A673 (cell line): Measurements from ENCODE around the gene STRIP1. TPM values are rescaled to one million over a fixed set of nuclear protein-coding genes. Genes with fewer than 3 reads are reported as not detected.

Experiments
- BruUV-seq: library from RNA; stranded (reverse); fragments of 400-500 nt; replicated peaks from 2 replicates; lab custom pipeline; 2021; lab: Mats Ljungman, UMichigan
- CTCF ChIA-PET: fragments of 300-600 bp; sonication (Branson Sonifier 250); formaldehyde crosslinking; loops from one replicate; lab custom pipeline; 2022; ENCODE audit warnings: antibody characterized with exemption; lab: Charles Lee
- POLR2A ChIA-PET: fragments of 300-600 bp; sonication (Branson Sonifier 250); formaldehyde crosslinking; loops from one replicate; lab custom pipeline; 2022; ENCODE audit warnings: antibody characterized with exemption; ENCODE audit not compliant: low non-redundant PET; lab: Charles Lee
- DNase-seq: peaks from one replicate; pipeline ENCODE4 v3.0.0-alpha.2; 2015; ENCODE audit warnings: low spot score
- H3K27ac ChIP-seq: fragments of 200-600 bp; sonication (generic); 2 replicates; pipeline ENCODE4 v1.5.1; 2016; ENCODE audit warnings: mixed run types, low read depth, mild to moderate bottlenecking, mixed read lengths, antibody characterized with exemption, low read length; ENCODE audit not compliant: poor library complexity, severe bottlenecking
- H3K27me3 ChIP-seq: fragments of 200-600 bp; sonication (generic); replicated peaks from 2 replicates; pipeline ENCODE4 v1.6.1; 2017; ENCODE audit warnings: mixed run types, low read depth, mild to moderate bottlenecking, mixed read lengths, antibody characterized with exemption, low read length; ENCODE audit not compliant: insufficient read depth, poor library complexity
- H3K36me3 ChIP-seq: fragments of 200-600 bp; sonication (generic); 2 replicates; pipeline ENCODE4 v1.6.1; 2016; ENCODE audit warnings: mixed run types, mild to moderate bottlenecking, mixed read lengths, antibody characterized with exemption, low read length; ENCODE audit not compliant: insufficient read depth, poor library complexity, severe bottlenecking
- H3K4me1 ChIP-seq: fragments of 200-600 bp; sonication (generic); 2 replicates; pipeline ENCODE4 v1.6.1; 2017; ENCODE audit warnings: mixed run types, mild to moderate bottlenecking, mixed read lengths, antibody characterized with exemption, low read length; ENCODE audit not compliant: insufficient read depth, poor library complexity, severe bottlenecking
- H3K4me3 ChIP-seq: fragments of 200-600 bp; sonication (generic); 2 replicates; pipeline ENCODE4 v1.5.1; 2016; ENCODE audit warnings: low read depth, mixed run types, mild to moderate bottlenecking, mixed read lengths, low read length; ENCODE audit not compliant: poor library complexity, severe bottlenecking
- H3K9me3 ChIP-seq: fragments of 200-600 bp; sonication (generic); 2 replicates; pipeline ENCODE4 v1.6.1; 2016; ENCODE audit warnings: mixed run types, low read depth, mild to moderate bottlenecking, mixed read lengths, antibody characterized with exemption, low read length; ENCODE audit not compliant: poor library complexity, severe bottlenecking
- CTCF ChIP-seq: fragments of 300-800, 200-600 bp; sonication (generic); conservative IDR thresholded peaks from 2 replicates; pipeline ENCODE4 v1.5.1; 2017; ENCODE audit warnings: low read depth, mild to moderate bottlenecking, antibody characterized with exemption, low read length, moderate library complexity, mixed read lengths
- EZH2 ChIP-seq: fragments of 200-600 bp; sonication (generic); IDR thresholded peaks from 2 replicates; pipeline ENCODE4 v1.6.1; 2017; ENCODE audit warnings: borderline replicate concordance, low read depth, mild to moderate bottlenecking, mixed read lengths, antibody characterized with exemption, low read length; ENCODE audit not compliant: poor library complexity, severe bottlenecking
- intact Hi-C: fragments of 100-400 bp; cut with micrococcal nuclease; formaldehyde crosslinking; loops from one replicate; pipeline ENCODE4 v1.10.0; 2022; ENCODE audit not compliant: unreplicated experiment
- total RNA-seq: library from RNA; stranded (reverse); gene quantifications from 2 replicates; pipeline ENCODE4 v1.2.3, GENCODE V29; 2021

STRIP1 gene
- total RNA-seq, 1 experiment from 2014 or later: 57.7 TPM

- no TSS peak for BruUV-seq
- Histone ChIP-seq H3K4me1 (peaks cover 8% of the 10 kb centered on the region), H3K27ac (no peak overlapping the region), H3K27me3 (no peaks in the 10 kb centered on the region), H3K9me3 (no peaks in the 10 kb centered on the region), H3K4me3 (no peak overlapping the region), H3K36me3 (peaks cover 67% of the 10 kb centered on the region)
- intact Hi-C loops: no loop called here
- no peak for DNase-seq
- TF ChIP-seq CTCF (no peak), EZH2 (no peak)
- CTCF ChIA-PET: no interaction called here
- POLR2A ChIA-PET: no interaction called here
These were observed 5.2 kb downstream of the STRIP1 start for GRCh38 chr1:110039641-110040040.

GRCh38 chr1:110040548-110040947, 6.1 kb downstream of the STRIP1 start:
- Histone ChIP-seq H3K27ac (no peak overlapping the region), H3K4me1 (peaks cover 5% of the 10 kb centered on the region), H3K4me3 (no peak overlapping the region), H3K9me3 (no peaks in the 10 kb centered on the region), H3K36me3 (peaks cover 76% of the 10 kb centered on the region), H3K27me3 (no peaks in the 10 kb centered on the region)
- intact Hi-C loops: no loop called here
- CTCF ChIA-PET: no interaction called here
- TF ChIP-seq CTCF (no peak), EZH2 (no peak)
- no peak for DNase-seq
- BruUV-seq: no TSS peak
- POLR2A ChIA-PET: no interaction called here

- no peaks in the 10 kb centered on the region for H3K4me1 ChIP-seq
- intact Hi-C loops: no loop called here
- H3K9me3 ChIP-seq: no peaks in the 10 kb centered on the region
- no TSS peak for BruUV-seq
- CTCF ChIA-PET: no interaction called here
- peaks cover 97% of the 10 kb centered on the region for H3K36me3 ChIP-seq
- no peak for DNase-seq
- H3K4me3 ChIP-seq: no peak overlapping the region
- H3K27ac ChIP-seq: no peak overlapping the region
- no peaks in the 10 kb centered on the region for H3K27me3 ChIP-seq
- POLR2A ChIA-PET: no interaction called here
- TF ChIP-seq CTCF (no peak), EZH2 (no peak)
These were observed 8.6 kb downstream of the STRIP1 start for GRCh38 chr1:110043016-110043415.
